Mesenteric fat pad (tissue), 1 donor: Measurements from ENCODE around the gene CEP112. TPM values are rescaled to one million over a fixed set of nuclear protein-coding genes. Genes with fewer than 3 reads are reported as not detected.

Experiments used
- DNase-seq: peaks from one replicate; pipeline ENCODE4 v3.0.0-alpha.2; 2020; ENCODE audit warnings: low spot score
- total RNA-seq: library from RNA; stranded (reverse); fragmentation: NEBNext Ultra II Directional; extraction: Animal tissue kit (Norgen Biotek cat#: 25700); gene quantifications from one replicate; pipeline ENCODE4 v1.2.1, GENCODE V29; 2021
- donor health status: DM: yes; HTN: yes; CAD: no.

The CEP112 gene
- total RNA-seq, 1 donor from 2014 or later, result 37.3 TPM

GRCh38 chr17:65893692-65894279 lies 298.1 kb downstream of the CEP112 start:
- DNase-seq, result no peak

- no peak for DNase-seq
Observed at GRCh38 chr17:65892912-65893377, 299.0 kb downstream of the CEP112 start.

GRCh38 chr17:65891231-65891735 lies 300.6 kb downstream of the CEP112 start:
- no peak for DNase-seq

GRCh38 chr17:65888649-65889048 lies 303.3 kb downstream of the CEP112 start:
- DNase-seq, result no peak

GRCh38 chr17:65886315-65887245 lies 305.4 kb downstream of the CEP112 start:
- no peak for DNase-seq

- no peak for DNase-seq
Observed at GRCh38 chr17:65885541-65886312, 306.2 kb downstream of the CEP112 start.

- DNase-seq, result no peak
Observed at GRCh38 chr17:65876985-65877384, 314.9 kb downstream of the CEP112 start.

- DNase-seq, result no peak
Observed at GRCh38 chr17:65868881-65869280, 323.1 kb downstream of the CEP112 start.

GRCh38 chr17:65867014-65867413 lies 324.9 kb downstream of the CEP112 start:
- DNase-seq, result no peak

GRCh38 chr17:65865715-65866425 lies 326.1 kb downstream of the CEP112 start:
- DNase-seq, result no peak

- DNase-seq, result no peak
Observed at GRCh38 chr17:65864394-65864793, 327.5 kb downstream of the CEP112 start.

GRCh38 chr17:65857718-65858117 lies 334.2 kb downstream of the CEP112 start:
- DNase-seq, result no peak

- no peak for DNase-seq
Observed at GRCh38 chr17:65856865-65857264, 335.1 kb downstream of the CEP112 start.

- DNase-seq, result no peak
Observed at GRCh38 chr17:65855675-65856074, 336.3 kb downstream of the CEP112 start.

GRCh38 chr17:65855245-65855644 lies 336.7 kb downstream of the CEP112 start:
- DNase-seq, result no peak

- no peak for DNase-seq
Observed at GRCh38 chr17:65853816-65854215, 338.1 kb downstream of the CEP112 start.

GRCh38 chr17:65852911-65853310 lies 339.0 kb downstream of the CEP112 start:
- DNase-seq, result no peak

- no peak for DNase-seq
Observed at GRCh38 chr17:65851965-65852736, 339.8 kb downstream of the CEP112 start.

- no peak for DNase-seq
Observed at GRCh38 chr17:65850486-65850885, 341.4 kb downstream of the CEP112 start.

GRCh38 chr17:65848751-65849150 lies 343.2 kb downstream of the CEP112 start:
- DNase-seq, result no peak
